Measurements from ENCODE around the gene KLHL29. TPM values are rescaled to one million over a fixed set of nuclear protein-coding genes. Genes with fewer than 3 reads are reported as not detected.
A peak's percentile ranks its signal among the peaks of the same experiment; 100 is the strongest.

KLHL29 gene
- total RNA-seq, 4 donors from 2014 or later, result 4.8 to 17.0 (median 10.5) TPM

GRCh38 chr2:23599667-23600066 is 214.7 kb downstream of the KLHL29 start:
- H3K27ac ChIP-seq, result no peak overlapping the region
- no peaks in the 10 kb centered on the region for H3K27me3 ChIP-seq
- H3K4me1 ChIP-seq, result no peaks in the 10 kb centered on the region
- no peak overlapping the region for H3K4me3 ChIP-seq
- DNase-seq, result no peak
- no peaks in the 10 kb centered on the region for H3K36me3 ChIP-seq
- TF ChIP-seq POLR2A (IDR thresholded peaks at IDR 0.05) (no peak), CTCF (IDR thresholded peaks at IDR 0.05) (no peak)
- no peaks in the 10 kb centered on the region for H3K9me3 ChIP-seq
- intact Hi-C loops (cut with DNase I; ENCODE audit: low total_unique reads), result no loop called here

GRCh38 chr2:23600346-23600745 is 215.4 kb downstream of the KLHL29 start:
- H3K9me3 ChIP-seq, result no peaks in the 10 kb centered on the region
- intact Hi-C loops (cut with DNase I; ENCODE audit: low total_unique reads), result no loop called here
- no peaks in the 10 kb centered on the region for H3K36me3 ChIP-seq
- no peak overlapping the region for H3K27ac ChIP-seq
- H3K4me1 ChIP-seq, result no peaks in the 10 kb centered on the region
- TF ChIP-seq POLR2A (IDR thresholded peaks at IDR 0.05) (no peak), CTCF (IDR thresholded peaks at IDR 0.05) (no peak)
- H3K4me3 ChIP-seq, result no peak overlapping the region
- DNase-seq, result no peak
- H3K27me3 ChIP-seq, result no peaks in the 10 kb centered on the region

GRCh38 chr2:23601301-23601965 is 216.5 kb downstream of the KLHL29 start:
- Histone ChIP-seq H3K4me1 (no peaks in the 10 kb centered on the region), H3K27ac (peak overlapping the region; percentile 67 to 82), H3K4me3 (no peak overlapping the region), H3K9me3 (no peaks in the 10 kb centered on the region), H3K36me3 (no peaks in the 10 kb centered on the region), H3K27me3 (no peaks in the 10 kb centered on the region)
- intact Hi-C loops (cut with DNase I; ENCODE audit: low total_unique reads), result no loop called here
- no peak for DNase-seq
- TF ChIP-seq POLR2A (IDR thresholded peaks at IDR 0.05) (no peak), CTCF (IDR thresholded peaks at IDR 0.05) (no peak)

DNA sequence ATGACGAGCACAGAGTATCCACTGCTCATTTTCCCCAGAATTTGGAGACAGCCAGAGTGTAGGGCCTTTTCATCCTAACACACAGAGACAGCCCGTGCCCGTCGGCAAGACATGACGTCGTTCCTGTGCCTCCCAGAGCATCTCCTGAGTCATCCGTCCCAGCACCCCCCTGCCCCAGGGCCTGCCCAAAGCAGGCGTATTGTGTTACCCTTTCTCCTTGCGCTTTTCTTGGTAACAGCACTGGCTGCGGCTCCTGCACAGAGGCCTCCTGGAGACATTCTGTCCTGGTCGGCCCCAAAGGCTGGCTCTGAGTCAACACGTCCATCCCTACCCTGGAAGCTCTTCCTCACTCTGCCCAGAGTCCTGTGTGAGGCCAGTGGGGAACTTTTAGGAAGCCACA is 217.1 kb downstream of the KLHL29 start:
- no peaks in the 10 kb centered on the region for H3K27me3 ChIP-seq
- H3K4me1 ChIP-seq, result no peaks in the 10 kb centered on the region
- intact Hi-C loops (cut with DNase I; ENCODE audit: low total_unique reads), result no loop called here
- DNase-seq, result peak; percentile 59 to 89
- peak overlapping the region; percentile 67 to 82 for H3K27ac ChIP-seq
- H3K9me3 ChIP-seq, result no peaks in the 10 kb centered on the region
- TF ChIP-seq CTCF (IDR thresholded peaks at IDR 0.05) (no peak), POLR2A (IDR thresholded peaks at IDR 0.05) (peak in 1 of 2 donors; percentile 3)
- no peak overlapping the region for H3K4me3 ChIP-seq
- no peaks in the 10 kb centered on the region for H3K36me3 ChIP-seq

DNA sequence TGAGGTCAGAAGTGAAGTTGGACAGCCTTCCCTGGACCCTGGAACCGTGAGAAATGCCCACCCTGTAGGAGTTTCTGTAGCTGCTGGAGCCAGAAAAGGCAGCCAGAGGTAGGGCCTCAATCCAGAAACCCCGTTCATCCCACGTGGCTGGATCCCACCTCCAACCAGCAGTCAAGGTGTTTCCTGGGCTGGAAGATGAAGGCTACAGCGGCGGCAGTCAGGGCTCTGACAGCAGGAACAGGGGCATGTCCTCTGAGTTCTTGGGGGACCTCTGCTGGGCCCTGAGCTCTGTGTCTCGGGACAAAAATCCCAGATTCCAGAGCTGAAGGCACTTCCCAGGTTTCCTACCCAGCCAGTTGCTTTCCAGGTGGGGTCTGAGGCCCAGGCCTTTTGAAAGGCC is 218.2 kb downstream of the KLHL29 start:
- H3K27ac ChIP-seq, result peak overlapping the region in 1 of 2 donors; percentile 82
- H3K4me3 ChIP-seq, result no peak overlapping the region
- no peaks in the 10 kb centered on the region for H3K36me3 ChIP-seq
- DNase-seq, result no peak
- no peaks in the 10 kb centered on the region for H3K4me1 ChIP-seq
- TF ChIP-seq CTCF (IDR thresholded peaks at IDR 0.05) (no peak), POLR2A (IDR thresholded peaks at IDR 0.05) (no peak)
- intact Hi-C loops (cut with DNase I; ENCODE audit: low total_unique reads), result no loop called here
- no peaks in the 10 kb centered on the region for H3K9me3 ChIP-seq
- no peaks in the 10 kb centered on the region for H3K27me3 ChIP-seq
